NCI-H2227 (cell line): Measurements from ENCODE around the gene ANKRD33B.
"Not testable (repeated sequence)": the region's sequence is repeated elsewhere in the genome, so short reads cannot be mapped to it uniquely, and the experiment has no call there.

Source experiments
- DNase-seq: peaks from one replicate; lab custom pipeline; 2025; ENCODE audit not compliant: unreplicated experiment; lab: John Stamatoyannopoulos, UW

The ANKRD33B gene

GRCh38 chr5:10654566-10654965, 90.7 kb downstream of the ANKRD33B start:
- DNase-seq: no peak

GRCh38 chr5:10655161-10655971, 91.5 kb downstream of the ANKRD33B start:
- DNase-seq: peak; percentile 25

GRCh38 chr5:10655972-10656830, 92.3 kb downstream of the ANKRD33B start:
- no peak for DNase-seq

GRCh38 chr5:10658265-10658664, 94.4 kb downstream of the ANKRD33B start:
- DNase-seq: no peak

- no peak for DNase-seq
Observed at GRCh38 chr5:10660135-10660534, 96.3 kb downstream of the ANKRD33B start.

- DNase-seq: no peak
Observed at GRCh38 chr5:10660720-10661387, 97.0 kb downstream of the ANKRD33B start.

- DNase-seq: no peak
Observed at GRCh38 chr5:10661401-10661800, 97.5 kb downstream of the ANKRD33B start.

GRCh38 chr5:10662083-10662482, 98.2 kb downstream of the ANKRD33B start:
- DNase-seq: no peak

- no peak for DNase-seq
Observed at GRCh38 chr5:10662661-10663488, 99.0 kb downstream of the ANKRD33B start.

GRCh38 chr5:10663489-10664179, 99.8 kb downstream of the ANKRD33B start:
- DNase-seq: no peak

GRCh38 chr5:10664180-10664769, 100.4 kb downstream of the ANKRD33B start:
- DNase-seq: not testable (repeated sequence)

- no peak for DNase-seq
Observed at GRCh38 chr5:10665799-10666198, 101.9 kb downstream of the ANKRD33B start.

- no peak for DNase-seq
Observed at GRCh38 chr5:10666531-10667299, 102.8 kb downstream of the ANKRD33B start.

- DNase-seq: no peak
Observed at GRCh38 chr5:10667431-10668057, 103.7 kb downstream of the ANKRD33B start.

GRCh38 chr5:10668697-10669096, 104.8 kb downstream of the ANKRD33B start:
- DNase-seq: no peak

- DNase-seq: no peak
Observed at GRCh38 chr5:10669983-10670382, 106.1 kb downstream of the ANKRD33B start.

- no peak for DNase-seq
Observed at GRCh38 chr5:10671041-10672008, 107.5 kb downstream of the ANKRD33B start.
